ENCODE measurements around the gene CEP85L.

Gene CEP85L

GRCh38 chr6:118562959-118563358 lies 88.4 kb downstream of the CEP85L start:
- no peak for DNase-seq (ENCODE audit: low read depth)
- no peak for TF ChIP-seq CTCF (IDR thresholded peaks at IDR 0.05; ENCODE audit: low read depth, low read length, missing control alignments)
- no peak overlapping the region for H3K4me3 ChIP-seq (ENCODE audit: low read depth, low read length)

DNA sequence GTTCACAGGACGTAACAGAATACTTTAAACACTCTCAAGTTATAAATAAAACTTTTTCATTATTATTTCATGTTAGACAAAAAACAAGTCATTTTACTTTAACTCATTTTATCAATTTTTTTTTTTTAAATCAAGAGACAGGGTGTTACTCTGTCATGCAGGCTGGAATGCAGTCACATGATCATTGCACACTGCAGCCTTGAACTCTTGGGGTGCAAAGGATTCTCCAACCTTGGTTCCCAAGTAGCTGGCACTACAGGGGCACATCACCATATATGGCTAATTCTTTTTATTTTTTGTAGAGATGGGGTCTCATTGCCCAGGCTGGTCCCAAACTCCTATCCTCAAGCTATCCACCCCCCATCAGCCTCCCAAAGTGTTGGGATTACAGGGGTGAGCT lies 89.1 kb downstream of the CEP85L start:
- TF ChIP-seq CTCF (IDR thresholded peaks at IDR 0.05; ENCODE audit: low read depth, low read length, missing control alignments): no peak
- no peak overlapping the region for H3K4me3 ChIP-seq (ENCODE audit: low read depth, low read length)
- no peak for DNase-seq (ENCODE audit: low read depth)

DNA sequence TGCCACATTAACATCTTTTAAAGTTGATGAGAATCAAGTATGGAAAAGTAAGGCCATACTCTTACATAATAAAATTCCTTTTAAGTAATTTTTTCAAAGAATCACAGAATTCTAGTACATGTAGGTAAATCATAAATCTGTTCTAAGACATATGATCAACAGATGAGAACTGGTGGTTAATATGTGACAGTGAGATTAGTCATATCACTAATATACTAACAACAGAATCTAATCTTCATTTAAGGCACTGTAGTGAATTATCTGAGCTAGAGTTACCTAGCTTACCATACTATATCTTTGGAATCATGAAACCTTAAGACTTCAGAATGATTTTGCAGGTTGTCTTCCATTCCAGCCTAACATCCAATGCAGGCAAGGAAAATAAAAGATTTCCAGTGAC lies 91.7 kb downstream of the CEP85L start:
- TF ChIP-seq CTCF (IDR thresholded peaks at IDR 0.05; ENCODE audit: low read depth, low read length, missing control alignments): no peak
- no peak overlapping the region for H3K4me3 ChIP-seq (ENCODE audit: low read depth, low read length)
- DNase-seq (ENCODE audit: low read depth): no peak

DNA sequence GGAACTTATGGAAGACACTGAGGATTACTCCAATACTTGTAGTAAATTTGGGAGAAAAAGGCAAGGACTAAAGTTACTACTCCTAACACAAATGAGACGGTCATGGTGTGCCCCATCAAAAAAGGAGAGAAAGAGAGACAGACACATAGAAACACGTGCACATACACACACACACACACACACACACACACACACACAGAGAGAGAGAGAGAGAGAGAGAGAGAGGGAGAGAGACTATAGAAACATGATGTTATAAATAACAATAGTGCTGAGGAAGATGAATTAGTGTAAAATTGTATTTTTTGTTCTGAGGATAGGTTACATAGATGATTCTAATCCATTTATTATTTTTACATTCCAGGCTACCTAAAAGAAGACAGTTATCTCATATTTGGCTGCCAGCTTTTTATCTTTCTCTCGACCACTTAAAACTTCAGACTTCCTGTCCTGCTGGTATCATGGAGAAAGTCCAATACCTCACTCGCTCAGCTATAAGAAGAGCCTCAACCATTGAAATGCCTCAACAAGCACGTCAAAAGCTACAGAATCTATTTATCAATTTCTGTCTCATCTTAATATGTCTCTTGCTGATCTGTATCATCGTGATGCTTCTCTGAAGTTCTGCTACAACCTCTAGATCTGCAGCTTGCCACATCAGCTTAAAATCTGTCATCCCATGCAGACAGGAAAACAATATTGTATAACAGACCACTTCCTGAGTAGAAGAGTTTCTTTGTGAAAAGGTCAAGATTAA lies 92.8 kb downstream of the CEP85L start:
- DNase-seq (ENCODE audit: low read depth): no peak
- no peak overlapping the region for H3K4me3 ChIP-seq (ENCODE audit: low read depth, low read length)
- TF ChIP-seq CTCF (IDR thresholded peaks at IDR 0.05; ENCODE audit: low read depth, low read length, missing control alignments): no peak

DNA sequence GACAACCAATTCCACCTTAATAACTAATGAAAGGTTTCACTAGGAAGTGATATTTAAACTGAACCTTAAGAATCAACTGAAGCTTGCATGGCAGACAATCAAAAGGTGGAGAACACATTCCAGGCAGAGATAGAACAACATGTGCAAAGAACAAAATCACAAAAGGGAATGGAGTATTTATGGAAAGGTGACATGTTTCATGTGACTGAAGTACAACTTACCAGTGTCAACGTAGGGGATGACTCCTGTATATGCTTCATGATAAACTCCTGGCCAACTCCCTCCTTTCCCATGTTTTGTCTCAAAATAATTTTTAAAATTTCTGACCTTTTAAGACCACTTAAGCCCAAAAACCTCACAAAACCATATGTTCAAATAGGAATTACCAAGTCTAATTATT lies 96.7 kb downstream of the CEP85L start:
- H3K4me3 ChIP-seq (ENCODE audit: low read depth, low read length): no peak overlapping the region
- no peak for TF ChIP-seq CTCF (IDR thresholded peaks at IDR 0.05; ENCODE audit: low read depth, low read length, missing control alignments)
- no peak for DNase-seq (ENCODE audit: low read depth)

GRCh38 chr6:118553132-118553531 lies 98.3 kb downstream of the CEP85L start:
- no peak overlapping the region for H3K4me3 ChIP-seq (ENCODE audit: low read depth, low read length)
- no peak for TF ChIP-seq CTCF (IDR thresholded peaks at IDR 0.05; ENCODE audit: low read depth, low read length, missing control alignments)
- no peak for DNase-seq (ENCODE audit: low read depth)
